ENCODE measurements around the gene SH2D7.
A peak's percentile ranks its signal among the peaks of the same experiment; 100 is the strongest.

SH2D7 gene

DNA sequence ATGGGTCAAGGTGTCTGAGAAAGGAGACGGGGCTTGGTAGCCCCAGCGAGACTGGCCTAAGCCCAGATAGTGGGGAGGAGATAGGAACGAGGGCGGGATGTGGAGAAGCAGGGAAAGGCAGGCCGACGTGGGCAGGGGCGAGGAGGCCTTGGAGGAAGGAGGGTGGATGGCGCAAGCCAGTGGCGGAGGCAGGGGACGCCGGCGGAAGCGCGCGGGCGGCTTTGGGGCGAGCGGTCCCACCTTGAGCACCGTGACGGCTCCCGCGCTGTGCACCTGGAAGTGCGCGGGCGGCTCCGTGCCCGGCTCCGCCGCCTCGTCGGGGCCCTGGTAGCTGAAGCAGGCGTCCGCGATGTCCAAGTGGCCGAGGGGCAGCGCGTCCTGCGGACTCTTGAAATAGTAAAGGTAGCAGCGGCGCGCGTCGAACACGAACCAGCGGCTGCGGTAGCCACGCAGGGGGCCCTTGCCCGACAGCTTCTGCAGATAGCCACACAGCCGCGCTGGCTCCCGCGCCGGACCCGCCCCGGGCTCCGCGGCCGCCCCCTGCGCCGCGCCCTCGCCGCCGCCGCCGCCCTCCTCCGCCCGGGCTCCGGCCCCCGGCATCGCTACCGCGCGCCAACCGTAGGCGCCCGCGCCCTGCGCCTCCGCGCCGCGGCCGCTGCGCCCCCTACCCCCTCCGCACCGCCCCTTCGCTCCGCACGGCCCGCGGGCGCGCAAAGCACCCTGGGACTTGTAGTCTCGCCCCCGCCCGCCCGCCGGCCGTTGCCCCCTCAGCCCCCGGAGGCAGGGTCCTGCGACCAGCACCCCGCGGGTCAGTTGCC lies 15.1 kb upstream of the SH2D7 start, which contains the start of gene TBC1D2B:
TSS of gene TBC1D2B (minus strand) at position 659 of the 818 bp plus-strand sequence. CDS start at position 600, 59 bp downstream.
- CTCF ChIA-PET = interaction anchor here (0.8 to 3.3 kb wide), 6 partner anchors 15 to 78 kb away, joined by 3 to 16 read pairs (median 4); no protein-coding TSS in a partner anchor
- no peaks in the 10 kb centered on the region for H3K9me3 Mint-ChIP-seq
- H3K4me3 Mint-ChIP-seq = peak within 1 kb of the TSS; percentile 99
- H3K4me1 Mint-ChIP-seq = peaks cover 48% of the 10 kb centered on the region
- H3K27ac Mint-ChIP-seq = peak within 1 kb of the TSS; percentile 92
- no peaks in the 10 kb centered on the region for H3K27me3 Mint-ChIP-seq
- H3K36me3 Mint-ChIP-seq = peaks cover 20% of the 10 kb centered on the region
- peak; percentile 79 for DNase-seq

DNA sequence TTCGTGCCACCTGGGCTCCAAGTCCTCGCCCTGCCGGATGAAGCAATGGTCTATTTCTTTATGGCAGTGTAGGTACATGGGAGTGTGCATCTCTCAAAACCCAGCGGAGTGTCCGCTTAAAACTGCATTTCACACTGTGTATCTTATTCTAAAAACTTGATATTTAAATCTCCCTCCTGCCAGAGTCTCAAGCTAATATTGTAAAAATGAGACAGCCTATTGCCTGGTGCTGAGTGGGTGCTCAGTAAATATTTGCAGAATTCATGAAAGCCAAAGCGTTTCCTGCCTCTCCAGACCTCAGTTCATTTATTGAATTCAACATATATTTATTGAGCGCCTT lies 14.5 kb upstream of the SH2D7 start:
- H3K27ac Mint-ChIP-seq = peak overlapping the region; percentile 80
- no peaks in the 10 kb centered on the region for H3K27me3 Mint-ChIP-seq
- H3K9me3 Mint-ChIP-seq = no peaks in the 10 kb centered on the region
- H3K4me3 Mint-ChIP-seq = peak overlapping the region; percentile 84
- peaks cover 18% of the 10 kb centered on the region for H3K36me3 Mint-ChIP-seq
- CTCF ChIA-PET = interaction anchor here (0.7 to 3.3 kb wide), 6 partner anchors 10 to 79 kb away, joined by 3 to 16 read pairs (median 4); no protein-coding TSS in a partner anchor
- H3K4me1 Mint-ChIP-seq = peaks cover 47% of the 10 kb centered on the region
- DNase-seq = no peak

DNA sequence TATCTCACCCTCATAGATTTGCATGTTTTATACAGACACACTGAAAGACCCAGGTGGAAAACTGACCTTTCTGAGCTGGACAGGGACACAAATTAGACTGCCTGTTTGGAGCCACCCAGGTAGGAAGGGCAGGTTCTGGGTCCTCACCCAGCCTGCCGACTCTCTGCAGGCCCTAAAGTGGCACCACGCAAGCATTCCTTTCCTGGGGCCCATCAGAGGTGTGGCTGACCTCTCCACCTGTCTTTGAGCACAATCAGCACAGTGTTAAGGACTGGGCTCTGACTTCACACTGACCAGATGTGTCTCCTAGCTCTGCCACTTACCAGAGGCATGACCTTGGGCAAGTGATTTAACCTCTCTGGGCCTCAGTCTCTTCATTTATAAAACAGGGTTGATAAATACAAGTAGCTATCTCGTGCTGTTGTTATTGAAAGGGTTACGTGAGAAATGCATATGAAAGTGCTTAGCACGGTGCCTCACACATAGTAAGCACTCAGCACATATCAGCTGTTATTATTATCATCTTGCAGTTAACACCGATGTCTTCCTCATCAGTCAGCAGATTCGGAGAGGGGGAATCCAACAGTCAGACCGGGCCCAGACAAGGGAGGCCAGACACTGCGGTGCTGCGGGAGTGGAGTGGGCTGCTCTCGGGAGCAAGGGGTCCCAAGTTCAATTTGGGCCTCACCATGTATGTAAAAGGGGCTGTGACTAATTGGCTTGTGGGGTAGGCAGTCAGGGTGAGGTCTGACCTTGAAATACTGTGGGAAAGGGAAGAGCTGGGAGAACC lies 12.9 kb upstream of the SH2D7 start:
- peaks cover 48% of the 10 kb centered on the region for H3K4me1 Mint-ChIP-seq
- H3K27me3 Mint-ChIP-seq = no peaks in the 10 kb centered on the region
- CTCF ChIA-PET = interaction anchor here (1.1 to 1.6 kb wide), 3 partner anchors 10 to 120 kb away, joined by 3 to 5 read pairs (median 4); no protein-coding TSS in a partner anchor
- no peak overlapping the region for H3K27ac Mint-ChIP-seq
- H3K9me3 Mint-ChIP-seq = no peaks in the 10 kb centered on the region
- H3K4me3 Mint-ChIP-seq = no peak overlapping the region
- DNase-seq = no peak
- peaks cover 13% of the 10 kb centered on the region for H3K36me3 Mint-ChIP-seq

DNA sequence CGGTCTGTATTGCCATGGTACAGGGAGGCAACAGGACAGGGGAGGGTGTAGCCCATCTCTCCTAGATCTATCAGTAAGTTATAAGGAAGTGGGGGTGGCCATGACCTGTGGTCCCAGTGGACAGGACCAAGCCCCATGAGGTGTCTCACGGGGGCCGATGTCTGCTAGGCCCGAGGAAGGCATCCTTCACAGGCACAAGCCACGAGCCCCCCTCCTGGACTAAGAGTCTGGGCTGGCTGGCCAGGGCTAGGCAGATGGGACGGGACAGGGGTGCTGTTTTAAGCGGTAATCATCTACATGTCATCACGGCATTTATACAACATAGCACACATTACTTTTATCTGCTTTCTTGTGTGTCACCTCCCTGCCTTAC lies 12.3 kb upstream of the SH2D7 start:
- Mint-ChIP-seq H3K36me3 (peaks cover 10% of the 10 kb centered on the region), H3K9me3 (no peaks in the 10 kb centered on the region), H3K4me3 (no peak overlapping the region), H3K27ac (no peak overlapping the region), H3K4me1 (peaks cover 49% of the 10 kb centered on the region), H3K27me3 (no peaks in the 10 kb centered on the region)
- no peak for DNase-seq
- CTCF ChIA-PET = interaction anchor here (1.5 kb wide), 1 partner anchor 18 kb away, joined by 3 read pairs; no protein-coding TSS in a partner anchor

DNA sequence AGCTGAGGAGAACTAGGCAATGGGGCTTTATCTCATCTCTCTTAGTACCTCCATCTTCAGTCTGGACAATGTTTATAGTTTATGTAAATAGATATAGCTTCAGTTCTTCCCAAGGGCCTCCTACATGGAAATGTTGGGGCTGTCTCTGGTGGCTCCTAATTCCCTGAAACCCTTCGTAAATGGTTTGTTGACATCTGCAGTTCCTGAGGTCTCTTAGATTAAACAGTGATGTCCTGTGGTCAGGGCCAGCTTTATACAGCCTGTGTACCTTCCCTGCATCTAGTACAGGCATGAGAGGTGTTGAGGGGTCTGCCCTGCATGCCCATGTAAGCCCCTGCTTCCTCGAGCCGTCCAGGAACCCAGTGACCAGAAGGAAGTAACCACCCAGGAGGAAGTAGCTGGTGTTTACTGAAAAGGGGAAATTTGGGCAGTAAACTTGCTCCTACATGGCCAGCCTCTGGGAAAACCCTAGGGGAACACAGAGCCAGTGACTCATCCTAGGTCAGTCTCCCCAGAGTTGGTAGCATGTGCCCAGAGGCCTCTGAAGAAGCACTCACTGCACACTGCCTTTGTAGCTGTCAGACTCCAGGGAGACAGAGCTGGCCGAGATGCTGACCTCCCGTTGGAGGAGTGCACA lies 10.1 kb upstream of the SH2D7 start:
- no peaks in the 10 kb centered on the region for H3K9me3 Mint-ChIP-seq
- DNase-seq = no peak
- H3K27ac Mint-ChIP-seq = no peak overlapping the region
- H3K4me3 Mint-ChIP-seq = no peak overlapping the region
- CTCF ChIA-PET = interaction anchor here (0.7 to 2.6 kb wide), 4 partner anchors 13 to 123 kb away, joined by 3 to 10 read pairs (median 4); no protein-coding TSS in a partner anchor
- peaks cover 34% of the 10 kb centered on the region for H3K4me1 Mint-ChIP-seq
- H3K36me3 Mint-ChIP-seq = no peaks in the 10 kb centered on the region
- H3K27me3 Mint-ChIP-seq = no peaks in the 10 kb centered on the region

DNA sequence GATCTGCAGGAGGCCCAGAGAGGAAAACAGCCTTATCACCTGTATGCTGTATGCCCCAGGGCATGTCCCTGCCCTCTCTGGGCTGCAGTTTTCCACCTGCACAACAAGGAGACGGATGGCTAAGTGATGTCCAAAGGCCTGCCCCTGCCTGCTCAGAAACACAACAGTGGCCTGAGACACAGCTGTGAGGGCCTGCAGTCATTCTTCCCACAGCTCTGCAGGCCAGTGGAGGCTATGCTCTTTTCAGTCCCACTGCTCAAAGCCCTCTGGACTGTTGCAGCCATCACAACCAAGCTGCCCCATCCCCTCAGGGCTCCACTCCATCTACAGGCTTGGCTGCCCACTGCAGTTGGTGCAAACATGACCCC lies 9.6 kb upstream of the SH2D7 start:
- H3K4me3 Mint-ChIP-seq = no peak overlapping the region
- DNase-seq = no peak
- no peaks in the 10 kb centered on the region for H3K36me3 Mint-ChIP-seq
- peaks cover 34% of the 10 kb centered on the region for H3K4me1 Mint-ChIP-seq
- CTCF ChIA-PET = interaction anchor here (0.7 to 2.6 kb wide), 5 partner anchors 12 to 124 kb away, joined by 3 to 10 read pairs (median 3); no protein-coding TSS in a partner anchor
- no peaks in the 10 kb centered on the region for H3K27me3 Mint-ChIP-seq
- H3K9me3 Mint-ChIP-seq = no peaks in the 10 kb centered on the region
- H3K27ac Mint-ChIP-seq = peak overlapping the region; percentile 58

DNA sequence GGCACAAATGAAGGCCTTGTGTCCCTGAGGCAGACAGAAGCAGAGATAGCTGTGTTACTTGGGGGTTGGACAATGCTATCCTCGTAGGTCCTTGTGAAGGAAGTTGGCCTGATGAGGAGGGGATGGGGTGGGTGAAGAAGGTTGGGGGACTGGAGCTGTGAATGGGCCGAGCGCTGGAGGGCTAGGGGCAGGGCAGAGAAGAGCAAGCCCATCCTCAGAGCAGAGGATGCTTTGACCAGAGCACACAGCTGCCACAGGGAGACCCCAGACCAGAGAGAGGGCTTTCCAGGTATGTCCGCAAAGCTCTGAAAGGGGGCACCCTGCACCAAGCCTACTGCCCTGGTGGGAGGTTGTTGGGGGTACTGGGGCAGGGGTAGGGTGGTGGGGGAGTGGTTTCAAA lies 9.2 kb upstream of the SH2D7 start:
- peaks cover 29% of the 10 kb centered on the region for H3K4me1 Mint-ChIP-seq
- no peaks in the 10 kb centered on the region for H3K27me3 Mint-ChIP-seq
- peak overlapping the region; percentile 58 for H3K27ac Mint-ChIP-seq
- CTCF ChIA-PET = interaction anchor here (0.7 to 2.6 kb wide), 6 partner anchors 11 to 84 kb away, joined by 3 to 10 read pairs (median 4); no protein-coding TSS in a partner anchor
- no peak overlapping the region for H3K4me3 Mint-ChIP-seq
- no peaks in the 10 kb centered on the region for H3K9me3 Mint-ChIP-seq
- DNase-seq = no peak
- no peaks in the 10 kb centered on the region for H3K36me3 Mint-ChIP-seq

DNA sequence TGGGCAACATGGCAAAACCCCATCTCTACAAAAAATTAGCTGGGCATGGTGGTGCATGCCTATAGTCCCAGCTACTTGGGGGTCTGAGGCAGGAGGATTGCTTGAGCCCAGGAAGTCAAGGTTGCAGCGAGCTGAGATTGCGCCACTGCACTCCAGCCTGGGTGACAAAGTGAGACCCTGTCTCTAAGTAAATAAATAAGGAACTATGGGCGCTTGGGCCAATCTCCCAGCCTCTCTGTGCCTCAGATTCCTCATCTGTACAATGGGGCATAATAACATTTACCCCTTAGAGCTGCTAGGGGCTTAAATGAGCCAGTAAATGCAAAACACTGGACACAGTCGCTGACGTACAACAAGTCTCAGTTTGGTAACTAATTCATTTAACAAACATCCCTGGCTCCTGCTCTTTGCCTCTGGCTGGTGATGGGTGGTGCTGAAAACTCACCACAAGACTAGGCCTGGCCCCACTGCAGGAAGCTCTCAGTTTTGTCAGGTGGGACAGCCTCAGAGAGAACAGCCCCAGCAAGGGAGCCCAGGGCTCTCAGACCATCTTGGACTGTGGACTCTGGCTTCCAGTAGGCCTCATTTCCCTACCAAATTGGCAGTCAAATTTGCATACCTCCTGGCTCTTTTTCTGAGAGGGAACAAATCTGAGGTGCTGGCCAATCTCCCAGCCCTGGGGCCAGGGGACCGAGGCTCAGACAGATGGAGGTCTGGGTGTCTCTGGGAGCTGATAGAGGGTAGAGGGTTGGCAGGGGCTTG lies 8.5 kb upstream of the SH2D7 start:
- H3K4me3 Mint-ChIP-seq = no peak overlapping the region
- peak; percentile 40 for DNase-seq
- peaks cover 28% of the 10 kb centered on the region for H3K4me1 Mint-ChIP-seq
- peaks cover 4% of the 10 kb centered on the region for H3K27me3 Mint-ChIP-seq
- CTCF ChIA-PET = interaction anchor here (0.8 to 2.6 kb wide), 3 partner anchors 21 to 84 kb away, joined by 4 to 10 read pairs (median 5); no protein-coding TSS in a partner anchor
- H3K27ac Mint-ChIP-seq = peak overlapping the region; percentile 52
- H3K9me3 Mint-ChIP-seq = no peaks in the 10 kb centered on the region
- H3K36me3 Mint-ChIP-seq = no peaks in the 10 kb centered on the region

DNA sequence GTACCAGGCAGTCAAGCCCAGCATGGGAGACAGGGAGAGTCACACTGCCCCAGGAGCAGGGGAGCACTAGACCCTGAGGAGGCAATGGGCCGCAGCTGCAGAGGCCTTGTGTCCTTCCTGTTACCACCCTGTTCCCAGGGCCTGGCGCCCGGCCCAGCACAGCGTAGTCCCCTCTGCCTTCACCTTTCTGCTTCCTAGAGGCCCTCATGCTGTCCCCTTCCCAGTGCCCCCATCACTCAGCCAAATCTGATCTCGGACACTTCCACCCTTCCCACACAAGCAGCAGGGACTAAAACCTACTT lies 8.0 kb upstream of the SH2D7 start:
- Mint-ChIP-seq H3K4me3 (no peak overlapping the region), H3K4me1 (peaks cover 26% of the 10 kb centered on the region), H3K27me3 (peaks cover 4% of the 10 kb centered on the region), H3K36me3 (no peaks in the 10 kb centered on the region), H3K27ac (peak overlapping the region; percentile 11), H3K9me3 (no peaks in the 10 kb centered on the region)
- CTCF ChIA-PET = interaction anchor here (1.2 to 2.6 kb wide), 2 partner anchors 24 to 85 kb away, joined by 5 to 10 read pairs; no protein-coding TSS in a partner anchor
- no peak for DNase-seq

DNA sequence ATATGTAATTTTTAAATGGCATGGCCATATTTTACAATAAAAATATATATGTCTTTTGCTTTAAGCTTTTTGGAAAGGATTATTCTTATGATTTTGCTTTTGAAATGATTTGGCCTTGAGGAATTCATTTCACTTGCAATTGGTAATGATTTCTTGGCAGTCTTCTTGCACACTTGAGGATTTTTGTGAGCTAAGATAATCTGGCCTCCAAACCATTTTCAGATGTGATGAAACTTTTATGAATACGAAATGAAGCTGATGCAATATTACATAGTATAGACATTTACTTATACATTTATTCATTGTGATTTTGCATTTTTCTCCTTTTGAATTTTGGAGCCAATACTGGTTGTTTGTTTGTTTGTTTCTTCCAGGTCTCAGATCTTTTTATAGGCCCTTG lies 6.4 kb upstream of the SH2D7 start:
- peaks cover 3% of the 10 kb centered on the region for H3K9me3 Mint-ChIP-seq
- no peak for DNase-seq
- no peak overlapping the region for H3K27ac Mint-ChIP-seq
- H3K4me3 Mint-ChIP-seq = no peak overlapping the region
- no peaks in the 10 kb centered on the region for H3K36me3 Mint-ChIP-seq
- H3K27me3 Mint-ChIP-seq = peaks cover 9% of the 10 kb centered on the region
- CTCF ChIA-PET = interaction anchor here (0.8 to 1.1 kb wide), 2 partner anchors 22 to 120 kb away, joined by 3 read pairs; no protein-coding TSS in a partner anchor
- peaks cover 26% of the 10 kb centered on the region for H3K4me1 Mint-ChIP-seq

DNA sequence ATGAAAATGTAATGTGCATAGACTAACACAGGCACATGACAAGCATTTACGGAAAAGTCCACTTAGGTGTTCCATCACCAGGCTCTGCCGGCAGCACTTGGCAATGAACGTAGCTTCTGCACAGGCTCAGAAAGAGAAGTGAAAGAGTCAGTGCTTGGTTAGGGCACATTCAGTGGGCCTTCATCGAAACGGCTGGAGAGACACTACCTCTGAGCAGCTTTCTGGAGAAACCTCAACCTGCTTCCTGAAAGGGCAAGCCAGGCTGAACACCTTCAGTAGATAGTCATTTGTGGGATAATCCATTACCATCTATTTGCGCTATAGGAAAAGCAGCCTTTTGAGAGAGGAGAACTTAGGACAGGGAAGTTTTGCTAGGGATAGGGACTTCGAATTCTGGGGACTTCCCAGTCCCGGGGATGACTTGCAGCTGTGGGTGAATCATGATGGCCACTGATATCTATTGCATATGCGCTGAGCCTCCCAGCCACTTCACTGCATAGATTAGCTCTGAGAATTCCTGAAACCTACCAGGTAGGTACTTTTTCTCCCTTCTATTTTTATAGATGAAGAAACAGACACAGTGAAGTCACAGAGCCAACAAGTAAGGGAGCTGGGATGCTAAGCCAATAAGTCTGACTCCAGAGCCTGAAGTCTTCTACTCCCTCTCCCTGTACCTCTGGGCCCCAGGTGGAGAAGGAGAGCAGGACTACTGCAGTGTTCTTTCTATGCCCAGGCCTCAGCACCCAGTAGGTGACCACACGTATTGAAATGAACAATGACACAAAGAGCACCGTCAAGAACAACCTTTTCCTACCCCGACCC lies 4.2 kb upstream of the SH2D7 start:
- no peaks in the 10 kb centered on the region for H3K36me3 Mint-ChIP-seq
- peaks cover 30% of the 10 kb centered on the region for H3K4me1 Mint-ChIP-seq
- CTCF ChIA-PET = no interaction called here
- DNase-seq = no peak
- H3K4me3 Mint-ChIP-seq = no peak overlapping the region
- peaks cover 23% of the 10 kb centered on the region for H3K27me3 Mint-ChIP-seq
- H3K27ac Mint-ChIP-seq = no peak overlapping the region
- H3K9me3 Mint-ChIP-seq = peaks cover 3% of the 10 kb centered on the region

DNA sequence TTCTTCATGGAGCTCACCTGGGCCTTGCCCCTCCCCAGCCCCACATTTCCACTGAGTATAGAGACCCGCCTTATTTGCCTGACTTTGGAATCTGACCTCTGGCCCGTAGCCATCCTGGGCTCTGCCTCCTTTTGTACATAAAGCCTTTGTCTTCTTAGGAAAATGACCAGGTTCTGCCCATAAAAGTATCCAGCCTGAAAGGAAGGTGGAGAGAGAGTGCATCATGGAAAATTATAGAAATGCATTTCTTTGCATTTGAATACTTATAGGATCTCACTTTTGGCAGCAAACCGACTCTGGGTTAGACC lies 3.6 kb upstream of the SH2D7 start:
- CTCF ChIA-PET = no interaction called here
- no peak overlapping the region for H3K27ac Mint-ChIP-seq
- peaks cover 23% of the 10 kb centered on the region for H3K27me3 Mint-ChIP-seq
- H3K4me3 Mint-ChIP-seq = no peak overlapping the region
- peaks cover 3% of the 10 kb centered on the region for H3K9me3 Mint-ChIP-seq
- H3K4me1 Mint-ChIP-seq = peaks cover 31% of the 10 kb centered on the region
- no peak for DNase-seq
- no peaks in the 10 kb centered on the region for H3K36me3 Mint-ChIP-seq

Measured in activated naive CD4-positive, alpha-beta T cell treated with anti-CD3 and anti-CD28 coated beads, Interleukin-2, amount 10 ng/mL, durations not matched to agents 7 days and 5 days (primary cell).